Subcutaneous adipose tissue (tissue), 4 donors: ENCODE results near the gene TGFBRAP1. TPM values are rescaled to one million over a fixed set of nuclear protein-coding genes. Genes with fewer than 3 reads are reported as not detected.

Experiments
- CTCF ChIP-seq: fragments of 450-650 bp; IDR thresholded peaks from one replicate; pipeline ENCODE4 v1.5.1; 2016; ENCODE audit warnings: low read depth, mild to moderate bottlenecking, control low read depth, antibody characterized with exemption, moderate library complexity
- total RNA-seq, 4 donors: library from RNA; depleted of rRNA; stranded (reverse); fragments of >200 nt; gene quantifications; one replicate each; pipeline ENCODE4 v1.1.0, GENCODE V29; 2016

TGFBRAP1 gene
- total RNA-seq, 4 donors from 2014 or later, result 21.0 to 24.6 (median 22.2) TPM

GRCh38 chr2:105329197-105329554 is 359 bp downstream of the TGFBRAP1 start:
- TF ChIP-seq CTCF, result no peak

- no peak for TF ChIP-seq CTCF
Measured at GRCh38 chr2:105328281-105329196, 996 bp downstream of the TGFBRAP1 start.

GRCh38 chr2:105327690-105328089 is 1.8 kb downstream of the TGFBRAP1 start:
- no peak for TF ChIP-seq CTCF

- TF ChIP-seq CTCF, result no peak
Measured at GRCh38 chr2:105325389-105325963, 4.1 kb downstream of the TGFBRAP1 start.

GRCh38 chr2:105324732-105325131 is 4.8 kb downstream of the TGFBRAP1 start:
- TF ChIP-seq CTCF, result no peak

GRCh38 chr2:105324101-105324500 is 5.4 kb downstream of the TGFBRAP1 start:
- TF ChIP-seq CTCF, result no peak

GRCh38 chr2:105323111-105323510 is 6.4 kb downstream of the TGFBRAP1 start:
- no peak for TF ChIP-seq CTCF
